Heart left ventricle (tissue), 16 donors: ENCODE results near the gene DPY19L1. TPM values are rescaled to one million over a fixed set of nuclear protein-coding genes. Genes with fewer than 3 reads are reported as not detected.
"Not testable (repeated sequence)": the region's sequence is repeated elsewhere in the genome, so short reads cannot be mapped to it uniquely, and the experiment has no call there.

Experiments
- ATAC-seq, 4 donors: fragments of 200-7000 bp; cut with Tn5 transposase; one replicate each; pipeline ENCODE4 v1.9.1; 2020 to 2022; ENCODE audit warnings: moderate library complexity in 4 of 4, mild to moderate bottlenecking in 3 of 4, moderate number of reproducible peaks in 1 of 4
- DNase-seq, 5 donors: peaks; one replicate each; pipeline ENCODE4 v3.0.0-alpha.2; 2020
- H3K27ac ChIP-seq, 12 donors: fragments of 200-600 bp; sonication (generic) in 4 of 12; one replicate each; pipeline versions ENCODE4 v1.5.0 to v1.8.0; 2016 to 2022; ENCODE audit warnings: mild to moderate bottlenecking in 2 of 12
- H3K27me3 ChIP-seq, 9 donors: fragments of 200-600 bp; sonication (generic) in 2 of 9; one replicate each; pipeline versions ENCODE4 v1.5.1 to v1.8.0; 2016 to 2022; ENCODE audit warnings: mild to moderate bottlenecking in 3 of 9
- H3K36me3 ChIP-seq, 9 donors: fragments of 200-600 bp; sonication (generic) in 2 of 9; one replicate each; pipeline versions ENCODE4 v1.5.0 to v1.8.0; 2018 to 2022; ENCODE audit warnings: mild to moderate bottlenecking in 2 of 9
- H3K4me1 ChIP-seq, 12 donors: fragments of 200-600 bp; sonication (generic) in 4 of 12; one replicate each; pipeline versions ENCODE4 v1.5.0 to v1.8.0; 2016 to 2022; ENCODE audit warnings: mild to moderate bottlenecking in 3 of 12
- H3K4me3 ChIP-seq, 12 donors: fragments of 200-600 bp; sonication (generic) in 4 of 12; one replicate each; pipeline versions ENCODE4 v1.5.0 to v1.8.0; 2017 to 2022; ENCODE audit warnings: mild to moderate bottlenecking in 9 of 12, moderate library complexity in 4 of 12
- H3K9me3 ChIP-seq, 12 donors: fragments of 200-600 bp; sonication (generic) in 4 of 12; one replicate each; pipeline versions ENCODE4 v1.5.0 to v1.8.0; 2016 to 2022; ENCODE audit warnings: mild to moderate bottlenecking in 1 of 12
- CTCF ChIP-seq, 12 donors: fragments of 200-600 bp; sonication (generic) in 4 of 12; IDR thresholded peaks; one replicate each; pipeline versions ENCODE4 v1.5.0 to v1.8.0; 2018 to 2022; ENCODE audit warnings: antibody characterized with exemption in 12 of 12, mild to moderate bottlenecking in 5 of 12
- POLR2A ChIP-seq, 2 donors: fragments of 450-650 bp; IDR thresholded peaks; one replicate each; pipeline ENCODE4 v1.6.1; 2017; ENCODE audit warnings: antibody characterized with exemption in 2 of 2, mild to moderate bottlenecking in 2 of 2, moderate library complexity in 2 of 2
- WGBS, 4 donors: extraction: QIAGEN DNeasy Blood & Tissue Kit in 2 of 4; methylation state at CpG; one replicate each; pipeline versions ENCODE4 v1.1.5 to v1.1.7; 2013 to 2018; 5-methylcytosine and 5-hydroxymethylcytosine counted together
- intact Hi-C, 10 donors: fragments of 100-400 bp; cut with DNase I; formaldehyde crosslinking; loops; one replicate each; pipeline versions ENCODE4 v1.11.1 to v1.14.2; 2022
- polyA plus RNA-seq, 2 donors: library from polyadenylated mRNA; stranded (reverse); fragments of 200-250 nt; gene quantifications; one replicate each; pipeline ENCODE4 v1.2.3, GENCODE V29; 2013
- total RNA-seq, 9 donors: library from RNA; depleted of rRNA in 2 of 9; stranded (reverse); fragments of >200 nt in 2 of 9; fragmentation: NEBNext Ultra II Directional in 3 of 9; extraction: Animal tissue kit (Norgen Biotek cat#: 25700) in 3 of 9; gene quantifications; one replicate each; pipeline versions ENCODE4 v1.1.0 to v1.2.4, GENCODE V29; 2016 to 2023
- donor health status: ischemic (EF 13 %, LVEDD 7.1; RV severe dilation, severe dysfunction).
- donor health status: healthy with polysubstance abuse.
- donor health status: DM: no; HTN: yes; CAD: no.
- donor health status: DM: no; HTN: no; CAD: no.
- donor health status: ischemic (EF 25% LVEDD 6.9; RV normal size, moderate dysfunction).
- donor health status: ischemic (EF 25% LVEDD 5.7; RV mildly dilated, moderate dysfunction).
- donor health status: healthy.
- donor health status: DM: yes; HTN: yes; CAD: no.
- donor health status: ischemic (EF 35%, LVEDD 5.7; RV mildly dilated, moderate dysfunction).
- donor health status: nonischemic (EF 11% LVEDD 7.7; RV severe dilation, severe dysfunction).
- donor health status: DM: yes; HTN: yes; CAD: no.
- donor health status: PGD.
- donor health status: ischemic (EF 29% LVEDD 5.4; RV normal size, mild dysfunction).
- donor health status: nonischemic (EF 23%, LVEDD 6.1; RV moderate dilation, normal function).

The DPY19L1 gene
- total and polyA plus RNA-seq, 11 donors: 7.7 to 34.4 (median 22.8) TPM

- H3K27me3 ChIP-seq: no peaks in the 10 kb centered on the region
- H3K27ac ChIP-seq: no peak overlapping the region
- TF ChIP-seq POLR2A (IDR thresholded peaks at IDR 0.05) (no peak), CTCF (IDR thresholded peaks at IDR 0.05) (no peak)
- no peaks in the 10 kb centered on the region for H3K9me3 ChIP-seq
- H3K4me3 ChIP-seq: no peak overlapping the region
- H3K4me1 ChIP-seq: no peaks in the 10 kb centered on the region
- intact Hi-C loops: no loop called here
- WGBS, 4 donors: 59 to 75% (median 65%) methylated on average over 4 of the region's 4 CpGs
- DNase-seq: no peak
- ATAC-seq: no peak
- no peaks in the 10 kb centered on the region for H3K36me3 ChIP-seq
These were observed 132.3 kb downstream of the DPY19L1 start for GRCh38 chr7:34904987-34905386.

DNA sequence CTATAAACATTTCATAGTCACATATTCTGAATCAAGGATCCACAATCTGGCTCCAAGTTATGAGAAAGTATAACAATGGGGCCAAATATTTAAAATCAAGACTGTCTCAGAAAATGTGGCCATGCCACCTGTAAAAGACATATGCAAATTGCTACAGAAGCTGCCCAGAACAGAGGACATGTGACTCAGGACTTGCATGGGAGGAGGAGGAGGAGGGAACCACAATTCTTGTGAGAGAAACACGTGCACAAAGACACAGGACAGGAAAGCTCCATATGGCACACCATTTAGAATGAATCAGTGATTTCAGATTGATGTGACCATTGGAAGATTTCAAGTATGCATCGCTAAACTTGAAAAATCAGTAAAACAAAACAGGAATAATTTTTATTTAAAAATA, 133.4 kb downstream of the DPY19L1 start:
- H3K27me3 ChIP-seq, H3K4me1 ChIP-seq, H3K27ac ChIP-seq, DNase-seq, intact Hi-C loops, ATAC-seq, H3K9me3 ChIP-seq, H3K36me3 ChIP-seq, H3K4me3 ChIP-seq: not testable (repeated sequence)
- WGBS, 4 donors: 77 to 85% (median 82%) methylated on average over 2 of the region's 2 CpGs

- WGBS, 4 donors: 81 to 89% (median 87%) methylated on average over 6 of the region's 6 CpGs
- intact Hi-C loops: no loop called here
- H3K9me3 ChIP-seq: no peaks in the 10 kb centered on the region
These were observed 135.1 kb downstream of the DPY19L1 start for GRCh38 chr7:34902182-34902581.

GRCh38 chr7:34900891-34901513, 136.3 kb downstream of the DPY19L1 start:
- H3K4me1 ChIP-seq: no peaks in the 10 kb centered on the region
- peak in 8 of 12 donors; percentile 8 to 48 (median 21) for TF ChIP-seq CTCF (IDR thresholded peaks at IDR 0.05)
- no peak for TF ChIP-seq POLR2A (IDR thresholded peaks at IDR 0.05)
- H3K9me3 ChIP-seq: no peaks in the 10 kb centered on the region
- H3K27me3 ChIP-seq: no peaks in the 10 kb centered on the region
- no peak overlapping the region for H3K4me3 ChIP-seq
- 22 to 43% (median 41%) methylated on average over 4 of the region's 4 CpGs for WGBS, 4 donors
- DNase-seq (peak in 3 of 5 donors; percentile 20 to 71 (median 70)), ATAC-seq (peak; percentile 78 to 97 (median 89))
- H3K27ac ChIP-seq: no peak overlapping the region
- intact Hi-C loops: no loop called here
- H3K36me3 ChIP-seq: no peaks in the 10 kb centered on the region

More at GRCh38 chr7:34902182-34902581, 135.1 kb downstream of the DPY19L1 start:
- TF ChIP-seq CTCF (IDR thresholded peaks at IDR 0.05) (no peak), POLR2A (IDR thresholded peaks at IDR 0.05) (no peak)
- ATAC-seq (no peak), DNase-seq (no peak)
- no peak overlapping the region for H3K27ac ChIP-seq
- H3K4me1 ChIP-seq: no peaks in the 10 kb centered on the region
- no peak overlapping the region for H3K4me3 ChIP-seq
- H3K36me3 ChIP-seq: no peaks in the 10 kb centered on the region
- H3K27me3 ChIP-seq: no peaks in the 10 kb centered on the region

DNA sequence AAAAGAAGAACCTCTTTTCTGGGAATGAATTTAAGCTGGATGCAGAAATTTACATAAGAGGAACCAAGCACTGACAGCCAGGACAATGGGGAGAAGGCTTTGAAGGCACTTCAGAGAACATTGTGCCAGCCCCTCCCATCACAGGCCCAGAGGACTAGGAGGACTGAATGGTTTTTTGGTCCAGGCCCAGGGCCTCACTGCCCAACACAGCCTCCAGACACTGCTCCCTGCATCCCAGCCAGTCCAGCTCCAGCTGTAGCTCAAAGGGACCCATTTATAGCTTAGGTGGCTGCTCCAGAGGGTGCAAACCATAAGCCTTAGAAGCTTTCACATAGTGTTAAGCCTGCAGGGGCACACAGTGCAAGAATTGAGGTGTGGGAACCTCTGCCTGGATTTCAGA, 142.1 kb downstream of the DPY19L1 start:
- Histone ChIP-seq H3K9me3 (peaks cover 0 to 13% (median 7%) of the 10 kb centered on the region in 12 donors), H3K4me1 (no peaks in the 10 kb centered on the region), H3K27me3 (no peaks in the 10 kb centered on the region), H3K27ac (no peak overlapping the region), H3K4me3 (no peak overlapping the region), H3K36me3 (no peaks in the 10 kb centered on the region)
- no peak for TF ChIP-seq CTCF (IDR thresholded peaks at IDR 0.05)
- no peak for TF ChIP-seq POLR2A (IDR thresholded peaks at IDR 0.05)
- ATAC-seq (no peak), DNase-seq (no peak)
- intact Hi-C loops: no loop called here
